HG03097 (cell line): Measurements from ENCODE around the gene CDK14.
A peak's percentile ranks its signal among the peaks of the same experiment; 100 is the strongest.

Source experiments
- ATAC-seq: cut with Tn5 transposase; IDR thresholded peaks from one replicate; pipeline ENCODE4 v1.9.1; 2021; ENCODE audit not compliant: unreplicated experiment, low FRiP score

Gene CDK14

GRCh38 chr7:90595801-90596670 lies at the start of gene CDK14:
CDK14 (plus strand) TSS chr7:90596321; CDS start chr7:90596628, 307 bp downstream.
- peak; percentile 39 for ATAC-seq

GRCh38 chr7:90551036-90551435 lies 45.1 kb upstream of the CDK14 start:
- ATAC-seq: no peak

- no peak for ATAC-seq
Observed at GRCh38 chr7:90552521-90552920, 43.6 kb upstream of the CDK14 start.

GRCh38 chr7:90560730-90561129 lies 35.4 kb upstream of the CDK14 start:
- no peak for ATAC-seq

DNA sequence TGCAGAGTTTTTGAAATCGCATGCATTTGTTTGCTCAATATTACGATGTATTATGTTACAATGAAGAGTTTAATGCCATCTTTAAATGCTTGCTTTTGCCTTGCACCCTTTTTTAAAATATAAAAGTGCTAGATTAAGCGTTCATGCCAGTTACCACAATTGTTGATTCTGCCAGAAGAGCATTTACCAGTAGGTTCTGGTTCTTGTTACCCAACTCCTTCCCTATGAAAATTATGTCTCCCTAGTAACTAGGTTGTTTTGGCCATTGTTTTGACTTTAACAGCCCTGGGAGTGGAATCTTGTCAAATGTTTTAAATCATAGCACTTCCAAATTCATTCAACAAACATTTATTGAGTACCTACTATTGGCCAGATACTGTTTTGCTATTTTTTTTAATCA lies 32.8 kb upstream of the CDK14 start:
- no peak for ATAC-seq

GRCh38 chr7:90564455-90564854 lies 31.7 kb upstream of the CDK14 start:
- no peak for ATAC-seq

DNA sequence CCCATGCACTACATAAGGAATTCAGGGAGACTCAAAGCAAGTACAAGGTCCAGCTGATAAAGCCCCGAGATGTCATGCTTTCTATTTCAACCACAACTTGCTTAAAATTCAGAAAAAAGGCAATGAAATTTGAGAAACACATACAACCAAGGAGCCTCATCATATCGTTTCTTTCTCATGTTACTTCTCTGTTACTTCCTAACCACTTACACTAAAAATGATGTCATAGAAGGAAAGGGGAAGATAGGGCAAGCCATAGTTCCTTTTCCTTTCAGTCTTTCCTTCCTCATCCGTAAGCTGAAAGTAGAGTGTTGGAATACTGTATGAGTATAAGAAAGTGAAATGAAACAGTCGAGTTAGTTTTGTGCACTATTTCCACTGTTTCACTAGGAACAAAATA lies 27.9 kb upstream of the CDK14 start:
- ATAC-seq: no peak

GRCh38 chr7:90569368-90569767 lies 26.8 kb upstream of the CDK14 start:
- no peak for ATAC-seq

- no peak for ATAC-seq
Observed at GRCh38 chr7:90570373-90570959, 25.7 kb upstream of the CDK14 start.

DNA sequence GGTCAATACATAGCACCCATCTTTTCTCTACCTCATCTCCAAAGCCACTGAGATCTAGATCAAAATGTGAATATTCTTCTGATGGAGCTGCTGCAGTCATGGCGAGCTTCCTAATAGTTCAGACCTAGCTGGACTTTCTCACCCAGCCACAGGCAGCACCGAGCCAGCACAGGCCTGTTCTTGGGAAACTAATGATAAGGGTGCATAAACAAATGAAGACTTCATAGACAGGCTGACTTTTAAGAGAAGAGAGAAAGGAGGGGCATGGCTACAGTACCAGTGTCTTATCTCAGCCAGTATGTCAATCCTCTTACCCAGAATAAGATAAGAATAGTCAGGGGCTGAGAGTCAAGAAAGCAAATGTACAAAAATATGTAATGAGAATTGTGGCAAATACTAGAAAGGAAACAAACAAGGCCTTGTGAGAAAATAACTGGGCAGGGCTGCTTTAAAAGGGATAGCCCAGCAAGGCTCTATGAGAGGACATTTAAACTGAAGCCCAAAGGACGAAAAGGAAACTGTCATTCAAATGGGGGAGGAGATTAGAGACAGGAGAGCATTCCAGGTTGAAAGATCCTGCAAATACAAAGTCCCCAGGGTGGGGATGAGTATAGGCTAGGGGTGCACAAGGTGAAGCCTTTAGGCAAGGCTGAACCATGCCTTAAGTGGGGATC lies 21.8 kb upstream of the CDK14 start:
- no peak for ATAC-seq

GRCh38 chr7:90574820-90575187 lies 21.3 kb upstream of the CDK14 start:
- no peak for ATAC-seq

GRCh38 chr7:90579181-90579688 lies 16.9 kb upstream of the CDK14 start:
- no peak for ATAC-seq

DNA sequence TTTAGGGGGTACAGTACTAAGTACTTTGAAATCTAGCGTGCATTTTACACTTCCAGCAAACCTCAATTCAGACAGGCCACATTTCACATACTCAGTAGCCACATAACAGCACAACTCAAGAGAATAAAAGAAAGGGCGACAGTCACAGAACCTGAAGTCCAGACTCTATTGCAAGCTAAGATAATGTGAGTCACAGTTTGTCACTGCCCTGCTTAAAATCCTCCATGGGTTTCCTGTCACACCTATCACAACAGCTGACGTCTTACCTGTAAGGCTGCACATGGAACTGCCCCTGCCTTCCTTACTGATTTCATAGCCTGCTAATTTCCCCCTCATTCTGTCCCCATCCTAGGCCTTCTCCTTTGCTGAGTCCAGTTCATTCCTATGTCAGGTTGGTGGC lies 16.1 kb upstream of the CDK14 start:
- no peak for ATAC-seq

GRCh38 chr7:90582164-90582563 lies 14.0 kb upstream of the CDK14 start:
- ATAC-seq: no peak

DNA sequence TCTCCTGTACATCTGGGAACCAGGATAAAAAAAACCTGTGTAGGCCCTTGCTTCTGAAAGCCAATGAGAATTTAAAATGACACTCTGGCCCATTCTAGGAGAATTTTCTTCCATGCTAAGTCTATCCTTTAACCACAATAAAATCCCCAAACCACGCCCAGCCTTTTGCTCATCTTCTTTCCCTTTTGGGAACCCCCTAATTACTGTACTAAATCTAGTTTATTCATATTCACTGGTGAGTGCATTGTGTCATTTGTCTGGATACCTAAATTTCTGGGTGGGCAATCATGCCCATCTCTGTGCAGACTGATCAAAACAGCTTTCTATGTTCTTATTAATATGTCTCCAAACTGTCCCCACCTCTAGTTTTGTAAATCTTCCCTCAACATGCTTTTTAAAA lies 11.7 kb upstream of the CDK14 start:
- no peak for ATAC-seq

DNA sequence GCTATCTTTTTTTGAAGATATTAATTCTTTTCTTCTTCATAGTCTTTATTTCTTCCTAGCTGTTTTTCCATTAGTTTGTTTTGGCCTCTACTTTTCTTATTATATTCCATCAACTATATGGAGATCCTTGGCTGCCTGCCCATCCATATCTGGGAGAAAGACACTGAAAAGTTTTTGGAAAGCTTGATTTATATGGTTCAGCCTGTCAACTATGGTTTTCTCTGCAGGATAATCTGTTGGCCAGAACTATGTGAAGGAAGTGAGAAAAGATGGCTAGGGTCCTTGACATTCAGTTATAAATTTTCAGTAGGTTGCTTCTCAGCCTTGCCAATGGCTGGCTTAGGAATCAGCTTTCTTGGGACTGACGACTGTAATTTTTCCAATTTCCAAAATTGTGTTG lies 10.0 kb upstream of the CDK14 start:
- no peak for ATAC-seq

DNA sequence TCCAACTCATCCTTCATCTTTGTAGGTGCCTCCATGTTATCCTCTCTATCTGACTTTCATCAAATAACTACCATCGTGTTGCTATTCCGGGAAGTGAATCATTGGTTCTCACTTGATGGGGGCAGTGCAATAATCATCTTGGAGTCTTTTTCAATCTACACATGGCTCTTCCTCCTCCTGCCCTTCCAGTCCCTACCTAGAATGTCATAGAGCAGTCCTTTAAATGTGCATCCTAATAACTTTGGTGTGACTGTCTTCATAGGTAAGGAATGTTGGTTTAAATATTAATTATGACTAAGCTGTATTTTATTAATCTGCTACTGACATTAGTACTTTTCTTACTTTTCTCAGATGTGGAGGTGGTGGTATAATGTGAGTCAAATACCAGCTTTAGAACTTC lies 8.4 kb upstream of the CDK14 start:
- ATAC-seq: no peak

DNA sequence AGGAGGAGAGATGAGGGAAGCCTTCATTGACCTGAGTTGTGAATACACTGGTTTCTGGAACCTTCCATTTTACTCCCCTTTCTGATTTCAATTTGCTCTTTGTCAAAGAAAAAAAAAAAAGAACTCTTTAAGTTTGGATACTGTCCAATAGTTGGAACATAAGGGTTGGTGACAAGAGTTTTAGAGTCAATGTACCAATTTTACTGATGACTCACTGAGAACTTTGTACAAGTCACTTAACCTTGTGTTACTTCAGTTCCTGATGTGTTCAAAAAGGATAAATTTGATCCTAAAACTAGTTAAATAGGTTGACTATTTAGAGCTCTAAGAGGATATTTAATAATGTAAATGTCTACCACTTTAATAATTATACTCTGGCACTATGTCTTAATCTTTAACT lies 4.1 kb upstream of the CDK14 start:
- ATAC-seq: no peak

- ATAC-seq: no peak
Observed at GRCh38 chr7:90593205-90593604, 2.9 kb upstream of the CDK14 start.

DNA sequence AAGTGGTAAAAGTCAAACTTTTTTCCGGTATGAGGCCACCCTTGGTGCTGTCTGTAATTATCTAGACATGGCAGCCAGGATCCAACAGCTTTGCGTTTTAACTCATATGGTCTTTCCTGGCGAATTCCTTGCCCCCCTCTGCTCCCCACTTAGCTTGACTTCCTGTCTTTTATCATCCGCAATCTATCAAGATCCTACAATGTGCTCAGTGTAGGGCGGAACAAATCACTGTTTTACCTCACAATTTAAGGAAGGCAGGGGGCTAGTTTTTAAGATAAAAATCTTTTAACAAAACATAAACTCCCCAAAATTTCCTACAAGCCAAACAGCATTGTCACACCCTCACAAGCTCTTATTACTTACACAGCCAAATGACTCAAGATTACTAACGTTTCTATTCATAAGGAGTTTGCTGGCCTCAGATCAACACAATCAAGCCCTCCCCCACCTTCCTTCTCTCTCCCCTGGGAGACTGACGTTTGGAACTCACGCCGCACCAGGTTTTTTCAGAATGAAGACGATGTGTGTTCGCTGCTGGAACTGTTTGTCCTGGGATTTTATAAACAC lies 1.3 kb upstream of the CDK14 start:
- ATAC-seq: no peak

DNA sequence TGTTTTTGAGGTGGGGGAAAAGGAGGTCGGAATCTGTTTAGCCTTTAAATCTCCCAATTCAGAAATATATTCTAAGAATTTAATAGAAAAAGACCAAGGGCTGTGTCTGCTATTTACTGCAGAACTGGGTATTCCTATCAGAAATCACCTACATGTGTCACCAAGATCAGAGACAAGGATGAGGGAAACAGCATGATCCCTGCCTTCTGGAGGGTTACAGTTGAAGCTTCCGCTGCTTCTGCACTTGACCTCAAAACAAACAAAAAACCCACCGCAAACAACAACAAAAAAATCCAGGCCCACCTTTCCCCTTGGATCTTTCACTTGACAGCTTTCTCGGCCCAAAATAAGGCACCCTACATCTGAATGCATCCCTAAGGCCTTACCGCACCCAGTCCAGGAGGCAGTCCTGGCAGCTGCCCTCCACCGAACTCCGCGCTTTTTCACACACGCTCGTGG lies 750 bp upstream of the CDK14 start:
- peak; percentile 3 for ATAC-seq
